Right lobe of liver (tissue), 6 donors: ENCODE data around the gene MMRN2. TPM values are rescaled to one million over a fixed set of nuclear protein-coding genes. Genes with fewer than 3 reads are reported as not detected.

ENCODE experiments used
- ATAC-seq, 4 donors: fragments of 200-7000 bp; cut with Tn5 transposase; one replicate each; pipeline ENCODE4 v1.9.1; 2020; ENCODE audit warnings: mild to moderate bottlenecking in 4 of 4, moderate library complexity in 4 of 4
- DNase-seq, 3 donors: peaks; one replicate each; pipeline ENCODE4 v3.0.0-alpha.2; 2020
- H3K27ac ChIP-seq, 3 donors: fragments of 200-600 bp; one replicate each; pipeline ENCODE4 v1.8.0; 2022
- H3K27me3 ChIP-seq, 2 donors: fragments of 200-600 bp; one replicate each; pipeline ENCODE4 v1.8.0; 2022
- H3K36me3 ChIP-seq, 4 donors: fragments of 200-600 bp; sonication (generic) in 1 of 4; one replicate each; pipeline versions ENCODE4 v1.5.1 to v1.8.0; 2017 to 2022; ENCODE audit warnings: control low read depth in 1 of 4
- H3K4me1 ChIP-seq, 4 donors: fragments of 200-600 bp; sonication (generic) in 1 of 4; one replicate each; pipeline versions ENCODE4 v1.5.1 to v1.8.0; 2017 to 2022; ENCODE audit warnings: control low read depth in 1 of 4
- H3K4me3 ChIP-seq, 3 donors: fragments of 200-600 bp; one replicate each; pipeline ENCODE4 v1.8.0; 2022
- H3K9me3 ChIP-seq, 4 donors: fragments of 200-600 bp; sonication (generic) in 1 of 4; one replicate each; pipeline versions ENCODE4 v1.5.1 to v1.8.0; 2017 to 2022; ENCODE audit warnings: control low read depth in 1 of 4
- CTCF ChIP-seq, 4 donors: fragments of 200-600 bp in 3 of 4; fragments of 450-650 bp in 1 of 4; IDR thresholded peaks; one replicate each; pipeline versions ENCODE4 v1.5.1 to v1.8.0; 2016 to 2022; ENCODE audit warnings: antibody characterized with exemption in 4 of 4, mild to moderate bottlenecking in 2 of 4
- POLR2A ChIP-seq: fragments of 450-650 bp; IDR thresholded peaks from one replicate; pipeline ENCODE4 v1.6.1; 2017; ENCODE audit warnings: antibody characterized with exemption, mild to moderate bottlenecking
- WGBS: methylation state at CpG from one replicate; pipeline ENCODE4 v1.1.6; 2018; ENCODE audit warnings: low coverage, low lambda C conversion rate; ENCODE audit not compliant: insufficient coverage; ENCODE audit errors: missing lambda C conversion rate; 5-methylcytosine and 5-hydroxymethylcytosine counted together
- intact Hi-C, 2 donors: fragments of 100-400 bp; cut with DNase I; formaldehyde crosslinking; loops; one replicate each; pipeline versions ENCODE4 v1.11.2 to v1.14.1; 2022
- total RNA-seq, 6 experiments: library from RNA; depleted of rRNA in 2 of 6; stranded (reverse); fragments of >200 nt in 2 of 6; fragmentation: NEBNext Ultra II Directional in 3 of 6; extraction: Animal tissue kit (Norgen Biotek cat#: 25700) in 3 of 6; gene quantifications; one replicate each; pipeline versions ENCODE4 v1.1.0 to v1.2.4, GENCODE V29; 2016 to 2023
- donor health status: DM: no; HTN: yes; CAD: no.
- donor health status: DM: no; HTN: no; CAD: no.
- donor health status: DM: no; HTN: no; CAD: no.
- donor health status: DM: no; HTN: yes; CAD: no.
- donor health status: DM: no; HTN: yes; CAD: no.

Gene MMRN2
- total RNA-seq, 6 experiments from 2014 or later, result 6.2 to 11.8 (median 9.1) TPM

- Histone ChIP-seq H3K27me3 (no peaks in the 10 kb centered on the region), H3K4me3 (no peak overlapping the region), H3K4me1 (peaks cover 0 to 6% (median 2%) of the 10 kb centered on the region in 4 donors), H3K9me3 (no peaks in the 10 kb centered on the region), H3K27ac (no peak overlapping the region), H3K36me3 (no peaks in the 10 kb centered on the region)
- TF ChIP-seq POLR2A (no peak), CTCF (IDR thresholded peaks at IDR 0.05) (no peak)
- ATAC-seq, result no peak
- DNase-seq, result no peak
- WGBS, result 64% methylated on average over 1 of the region's 1 CpG
- intact Hi-C loops, result no loop called here
Observed at GRCh38 chr10:86905429-86905828, 52.0 kb downstream of the MMRN2 start.

GRCh38 chr10:86904600-86904999 lies 52.8 kb downstream of the MMRN2 start:
- DNase-seq, result no peak
- Histone ChIP-seq H3K27me3 (no peaks in the 10 kb centered on the region), H3K9me3 (no peaks in the 10 kb centered on the region), H3K4me1 (peaks cover 0 to 10% (median 2%) of the 10 kb centered on the region in 4 donors), H3K4me3 (no peak overlapping the region), H3K36me3 (no peaks in the 10 kb centered on the region), H3K27ac (no peak overlapping the region)
- intact Hi-C loops, result no loop called here
- 100% methylated on average over 2 of the region's 2 CpGs for WGBS
- no peak for TF ChIP-seq POLR2A
- TF ChIP-seq CTCF (IDR thresholded peaks at IDR 0.05), result no peak
- no peak for ATAC-seq

- H3K27ac ChIP-seq, result no peak overlapping the region
- peak; percentile 91 to 96 (median 92) for ATAC-seq
- no peak overlapping the region for H3K4me3 ChIP-seq
- WGBS, result 83% methylated on average over 1 of the region's 2 CpGs
- H3K27me3 ChIP-seq, result no peaks in the 10 kb centered on the region
- peak; percentile 69 to 84 (median 82) for DNase-seq
- intact Hi-C loops, result no loop called here
- no peaks in the 10 kb centered on the region for H3K36me3 ChIP-seq
- no peak for TF ChIP-seq CTCF (IDR thresholded peaks at IDR 0.05)
- no peak for TF ChIP-seq POLR2A
- peaks cover 0 to 11% (median 2%) of the 10 kb centered on the region in 4 donors for H3K4me1 ChIP-seq
- no peaks in the 10 kb centered on the region for H3K9me3 ChIP-seq
Observed at GRCh38 chr10:86900955-86901354, 56.5 kb downstream of the MMRN2 start.

GRCh38 chr10:86899670-86900276 lies 57.6 kb downstream of the MMRN2 start:
- no peak overlapping the region for H3K27ac ChIP-seq
- H3K36me3 ChIP-seq, result no peaks in the 10 kb centered on the region
- H3K9me3 ChIP-seq, result no peaks in the 10 kb centered on the region
- no peak overlapping the region for H3K4me3 ChIP-seq
- DNase-seq (peak in 1 of 3 donors; percentile 66), ATAC-seq (peak; percentile 89 to 93 (median 91))
- 8% methylated on average over 9 of the region's 9 CpGs for WGBS
- no peaks in the 10 kb centered on the region for H3K27me3 ChIP-seq
- peaks cover 0 to 11% (median 2%) of the 10 kb centered on the region in 4 donors for H3K4me1 ChIP-seq
- TF ChIP-seq CTCF (IDR thresholded peaks at IDR 0.05) (peak; percentile 71 to 80 (median 79)), POLR2A (no peak)
- intact Hi-C loops, result loop anchor here (5.0 to 10.0 kb wide), 2 partner anchors 195 to 207 kb away; no protein-coding TSS in a partner anchor
